ENCODE results near the gene MEIS3.

MEIS3 gene

DNA sequence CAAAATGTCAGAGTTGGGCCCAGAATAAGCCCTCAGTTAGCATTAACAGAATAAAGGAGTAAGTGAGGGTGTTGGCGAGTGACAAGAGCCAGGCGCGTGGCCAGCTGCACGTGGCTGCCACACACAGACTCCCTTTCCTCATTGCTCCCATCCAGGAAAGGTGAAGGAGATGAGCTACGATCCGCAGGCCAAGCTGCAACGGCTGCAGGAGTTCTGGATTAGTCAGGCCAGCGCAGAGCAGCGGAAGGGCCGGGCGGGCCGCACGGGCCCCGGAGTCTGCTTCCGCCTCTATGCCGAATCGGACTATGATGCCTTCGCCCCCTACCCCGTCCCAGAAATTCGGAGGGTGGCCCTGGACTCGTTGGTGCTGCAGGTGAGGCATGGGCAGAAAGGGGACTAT, 57.0 kb downstream of the MEIS3 start:
- no peak for DNase-seq (ENCODE audit: low read depth)

DNA sequence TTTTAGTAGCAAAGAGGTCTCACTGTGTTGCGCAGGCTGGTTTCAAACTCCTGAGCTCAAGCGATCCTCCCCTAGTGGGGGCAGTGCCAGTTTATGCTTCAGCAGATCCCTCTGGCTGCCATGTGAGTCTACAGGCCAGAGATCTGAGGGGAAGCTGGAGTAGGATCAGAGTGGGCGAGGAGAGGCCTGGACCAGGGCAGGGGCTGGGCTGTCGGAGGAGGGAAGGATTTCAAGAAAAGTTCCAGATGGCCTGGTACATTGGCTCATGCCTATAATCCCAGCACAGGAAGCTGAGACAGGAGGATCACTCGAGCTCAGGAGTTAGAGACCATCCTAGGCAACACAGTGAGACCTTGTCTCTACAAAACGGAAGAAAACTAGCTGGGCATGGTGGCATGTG, 60.4 kb downstream of the MEIS3 start:
- no peak for DNase-seq (ENCODE audit: low read depth)

DNA sequence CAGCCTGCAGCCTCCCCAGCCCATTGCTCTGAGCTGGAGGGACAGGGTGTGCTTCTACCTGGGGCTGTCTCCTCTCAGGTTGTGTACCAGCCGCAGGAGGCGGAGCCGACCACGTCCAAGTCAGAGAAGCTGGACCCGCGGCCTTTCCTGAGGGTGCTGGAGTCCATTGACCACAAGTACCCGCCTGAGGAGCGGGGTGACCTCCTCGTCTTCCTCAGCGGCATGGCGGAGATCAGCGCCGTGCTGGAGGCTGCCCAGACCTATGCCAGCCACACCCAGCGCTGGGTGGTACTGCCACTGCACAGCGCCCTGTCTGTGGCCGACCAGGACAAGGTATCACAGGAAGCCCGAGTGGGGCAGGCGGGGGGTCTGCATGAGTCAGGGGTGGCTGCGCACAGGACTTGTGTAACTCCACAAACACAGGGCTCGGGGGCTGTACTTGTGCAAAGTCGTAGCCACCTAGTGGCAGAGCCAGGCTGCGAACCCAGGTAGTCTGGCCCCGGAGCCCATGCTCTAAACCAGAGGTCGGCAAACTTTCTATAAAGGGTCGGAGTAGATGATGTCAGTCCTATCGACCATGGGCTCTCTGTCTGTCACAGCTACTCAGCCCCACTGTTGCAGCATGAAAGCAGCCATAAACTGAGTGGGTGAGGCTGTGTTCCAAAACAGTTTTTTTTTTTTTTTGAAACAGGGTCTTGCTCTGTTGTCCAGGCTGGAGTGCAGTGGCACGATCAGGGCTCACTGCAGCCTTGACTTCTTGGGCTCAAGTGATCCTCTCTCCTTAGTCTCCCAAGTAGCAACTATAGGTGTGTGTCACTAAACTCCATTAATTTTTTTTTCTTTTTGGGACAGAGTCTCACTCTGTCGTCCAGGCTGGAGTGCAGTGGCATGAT, 61.3 kb downstream of the MEIS3 start:
- DNase-seq (ENCODE audit: low read depth) = no peak

DNA sequence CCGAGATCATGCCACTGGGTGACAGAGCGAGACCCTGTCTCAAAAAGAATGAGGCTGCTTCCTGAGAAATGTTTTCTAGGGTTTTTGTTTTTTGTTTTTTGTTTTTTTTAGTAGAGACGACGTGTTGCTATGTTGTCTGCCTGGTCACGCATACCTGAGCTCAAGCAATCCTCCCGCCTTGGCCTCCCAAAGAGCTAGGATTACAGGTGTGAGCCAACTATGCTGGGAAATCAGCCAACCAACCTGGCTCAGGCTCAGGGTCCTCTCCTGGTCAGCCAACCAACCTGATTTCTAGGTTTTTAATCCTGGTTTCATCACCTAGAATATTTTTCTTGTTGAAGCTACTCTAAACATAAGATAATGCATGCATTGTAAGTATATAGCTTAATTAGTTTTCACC, 62.4 kb downstream of the MEIS3 start:
- no peak for DNase-seq (ENCODE audit: low read depth)

DNA sequence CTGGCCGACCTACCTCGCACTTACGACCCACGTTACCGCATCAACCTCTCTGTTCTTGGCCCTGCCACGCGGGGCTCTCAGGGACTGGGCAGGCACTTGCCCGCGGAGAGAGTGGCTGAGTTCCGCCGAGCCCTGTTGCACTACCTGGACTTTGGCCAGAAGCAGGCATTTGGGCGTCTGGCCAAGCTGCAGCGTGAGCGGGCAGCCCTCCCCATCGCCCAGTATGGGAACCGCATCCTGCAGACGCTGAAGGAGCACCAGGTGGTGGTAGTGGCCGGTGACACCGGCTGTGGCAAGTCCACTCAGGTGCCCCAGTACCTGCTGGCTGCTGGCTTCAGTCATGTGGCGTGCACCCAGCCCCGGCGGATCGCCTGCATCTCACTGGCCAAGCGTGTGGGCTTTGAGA, 66.0 kb downstream of the MEIS3 start:
- DNase-seq (ENCODE audit: low read depth) = no peak

Measured in stimulated activated CD8-positive, alpha-beta memory T cell treated with anti-CD3 and anti-CD28 coated beads, Interleukin-7, amount 100 ng/mL, for 24 hours (primary cell).